KMS-11 (cell line): ENCODE measurements around the gene COX19.

Experiments used
- H2AFZ ChIP-seq: fragments of 200-600 bp; sonication (generic); 2 replicates; pipeline ENCODE4 v1.6.1; 2016; ENCODE audit warnings: antibody characterized with exemption, mixed run types, low read depth
- H3K27ac ChIP-seq: fragments of 200-600 bp; sonication (generic); 2 replicates; pipeline ENCODE4 v1.6.1; 2016; ENCODE audit warnings: mild to moderate bottlenecking, mixed run types
- H3K27me3 ChIP-seq: fragments of 200-600 bp; sonication (generic); 2 replicates; pipeline ENCODE4 v1.6.1; 2017; ENCODE audit warnings: mild to moderate bottlenecking, low read depth, mixed run types, moderate library complexity; ENCODE audit not compliant: insufficient read depth
- H3K36me3 ChIP-seq: fragments of 200-600 bp; sonication (generic); 2 replicates; pipeline ENCODE4 v1.6.1; 2017; ENCODE audit warnings: mild to moderate bottlenecking, mixed run types; ENCODE audit not compliant: insufficient read depth
- H3K4me1 ChIP-seq: fragments of 200-600 bp; sonication (generic); 2 replicates; pipeline ENCODE4 v1.6.1; 2016; ENCODE audit warnings: mild to moderate bottlenecking, low read depth, mixed run types; ENCODE audit not compliant: poor library complexity, severe bottlenecking
- H3K4me2 ChIP-seq: fragments of 200-600 bp; sonication (generic); 2 replicates; pipeline ENCODE4 v1.7.0; 2016; ENCODE audit warnings: mild to moderate bottlenecking, mixed run types
- H3K4me3 ChIP-seq: fragments of 200-600 bp; sonication (generic); IDR thresholded peaks from 2 replicates; pipeline ENCODE4 v1.6.1; 2017; ENCODE audit warnings: low read depth, low read length, mixed read lengths; ENCODE audit not compliant: insufficient read depth
- H3K79me2 ChIP-seq: fragments of 200-600 bp; sonication (generic); 2 replicates; pipeline ENCODE4 v1.6.1; 2016; ENCODE audit warnings: low read depth, mixed run types; ENCODE audit not compliant: insufficient read depth
- H3K9ac ChIP-seq: fragments of 200-600 bp; sonication (generic); 2 replicates; pipeline ENCODE4 v1.6.1; 2016; ENCODE audit warnings: mild to moderate bottlenecking, mixed run types
- H4K20me1 ChIP-seq: fragments of 200-600 bp; sonication (generic); 2 replicates; pipeline ENCODE4 v1.6.1; 2016; ENCODE audit warnings: mild to moderate bottlenecking, mixed run types; ENCODE audit not compliant: insufficient read depth
- TF ChIP-seq, protein P1 (sequence below): fragments of 200-600 bp; sonication (generic); conservative IDR thresholded peaks from 2 replicates; pipeline ENCODE4 v1.6.1; 2017; ENCODE audit warnings: low read depth, mild to moderate bottlenecking, antibody characterized with exemption, low read length, moderate library complexity, mixed read lengths

COX19 gene

GRCh38 chr7:947391-948210, 27.7 kb downstream of the COX19 start:
- H3K27me3 ChIP-seq = peaks cover 7% of the 10 kb centered on the region; the same call in 1 of the 2 replicates
- no peak overlapping the region for H3K9ac ChIP-seq
- TF ChIP-seq, protein P1, sequence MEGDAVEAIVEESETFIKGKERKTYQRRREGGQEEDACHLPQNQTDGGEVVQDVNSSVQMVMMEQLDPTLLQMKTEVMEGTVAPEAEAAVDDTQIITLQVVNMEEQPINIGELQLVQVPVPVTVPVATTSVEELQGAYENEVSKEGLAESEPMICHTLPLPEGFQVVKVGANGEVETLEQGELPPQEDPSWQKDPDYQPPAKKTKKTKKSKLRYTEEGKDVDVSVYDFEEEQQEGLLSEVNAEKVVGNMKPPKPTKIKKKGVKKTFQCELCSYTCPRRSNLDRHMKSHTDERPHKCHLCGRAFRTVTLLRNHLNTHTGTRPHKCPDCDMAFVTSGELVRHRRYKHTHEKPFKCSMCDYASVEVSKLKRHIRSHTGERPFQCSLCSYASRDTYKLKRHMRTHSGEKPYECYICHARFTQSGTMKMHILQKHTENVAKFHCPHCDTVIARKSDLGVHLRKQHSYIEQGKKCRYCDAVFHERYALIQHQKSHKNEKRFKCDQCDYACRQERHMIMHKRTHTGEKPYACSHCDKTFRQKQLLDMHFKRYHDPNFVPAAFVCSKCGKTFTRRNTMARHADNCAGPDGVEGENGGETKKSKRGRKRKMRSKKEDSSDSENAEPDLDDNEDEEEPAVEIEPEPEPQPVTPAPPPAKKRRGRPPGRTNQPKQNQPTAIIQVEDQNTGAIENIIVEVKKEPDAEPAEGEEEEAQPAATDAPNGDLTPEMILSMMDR = no peak
- H3K36me3 ChIP-seq = no peaks in the 10 kb centered on the region
- no peaks in the 10 kb centered on the region for H4K20me1 ChIP-seq
- no peak overlapping the region for H3K4me2 ChIP-seq
- no peaks in the 10 kb centered on the region for H3K79me2 ChIP-seq
- H2AFZ ChIP-seq = no peak overlapping the region
- no peak overlapping the region for H3K4me3 ChIP-seq
- H3K4me1 ChIP-seq = peaks cover 19% of the 10 kb centered on the region
- no peak overlapping the region for H3K27ac ChIP-seq

GRCh38 chr7:946256-946996, 28.9 kb downstream of the COX19 start:
- Histone ChIP-seq H3K27ac (no peak overlapping the region), H4K20me1 (no peaks in the 10 kb centered on the region), H3K4me1 (peaks cover 19% of the 10 kb centered on the region), H3K4me3 (no peak overlapping the region), H3K9ac (no peak overlapping the region), H3K4me2 (no peak overlapping the region), H2AFZ (no peak overlapping the region), H3K36me3 (no peaks in the 10 kb centered on the region), H3K27me3 (peaks cover 15% of the 10 kb centered on the region), H3K79me2 (no peaks in the 10 kb centered on the region)
- TF ChIP-seq, protein P1 = no peak

GRCh38 chr7:945556-946255, 29.6 kb downstream of the COX19 start:
- Histone ChIP-seq H4K20me1 (no peaks in the 10 kb centered on the region), H3K9ac (no peak overlapping the region), H3K27ac (no peak overlapping the region), H3K4me1 (peaks cover 16% of the 10 kb centered on the region), H3K36me3 (no peaks in the 10 kb centered on the region), H3K27me3 (peaks cover 22% of the 10 kb centered on the region), H3K4me2 (no peak overlapping the region), H2AFZ (no peak overlapping the region), H3K79me2 (no peaks in the 10 kb centered on the region), H3K4me3 (no peak overlapping the region)
- TF ChIP-seq, protein P1 = no peak

- Histone ChIP-seq H3K4me1 (peaks cover 11% of the 10 kb centered on the region), H4K20me1 (no peaks in the 10 kb centered on the region), H3K4me3 (no peak overlapping the region), H3K9ac (no peak overlapping the region), H3K27ac (no peak overlapping the region), H3K27me3 (peaks cover 28% of the 10 kb centered on the region), H3K79me2 (no peaks in the 10 kb centered on the region), H2AFZ (no peak overlapping the region), H3K36me3 (no peaks in the 10 kb centered on the region), H3K4me2 (no peak overlapping the region)
- TF ChIP-seq, protein P1 = no peak
These were observed 30.2 kb downstream of the COX19 start for GRCh38 chr7:945147-945555.
